ENCODE data around the gene CAMSAP2. TPM values are rescaled to one million over a fixed set of nuclear protein-coding genes. Genes with fewer than 3 reads are reported as not detected.

The CAMSAP2 gene
- total RNA-seq, 4 donors from 2014 or later = 26.5 to 47.4 (median 33.3) TPM

DNA sequence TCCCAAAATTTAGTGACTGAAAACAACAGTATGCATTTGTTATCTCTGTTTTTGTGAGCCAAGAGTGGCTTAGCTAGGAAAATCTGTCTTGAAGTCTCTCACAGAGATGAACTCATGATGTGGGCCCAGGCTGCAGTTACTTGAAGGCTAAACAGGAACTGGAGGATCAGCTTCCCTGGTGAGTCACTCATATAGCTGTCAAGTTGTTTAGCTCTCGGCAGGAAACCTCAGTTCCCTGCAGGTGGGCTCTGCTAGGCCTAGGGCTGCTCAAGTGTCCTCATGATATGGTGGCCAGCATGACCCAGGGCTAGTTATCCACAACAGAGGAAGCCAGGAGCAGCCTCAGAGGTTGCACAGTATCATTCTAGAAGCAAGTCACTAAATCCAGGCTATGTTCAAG, 38.8 kb upstream of the CAMSAP2 start:
- H3K9me3 ChIP-seq = no peaks in the 10 kb centered on the region
- H3K4me1 ChIP-seq = no peaks in the 10 kb centered on the region
- H3K27ac ChIP-seq = no peak overlapping the region
- TF ChIP-seq, protein P1, sequence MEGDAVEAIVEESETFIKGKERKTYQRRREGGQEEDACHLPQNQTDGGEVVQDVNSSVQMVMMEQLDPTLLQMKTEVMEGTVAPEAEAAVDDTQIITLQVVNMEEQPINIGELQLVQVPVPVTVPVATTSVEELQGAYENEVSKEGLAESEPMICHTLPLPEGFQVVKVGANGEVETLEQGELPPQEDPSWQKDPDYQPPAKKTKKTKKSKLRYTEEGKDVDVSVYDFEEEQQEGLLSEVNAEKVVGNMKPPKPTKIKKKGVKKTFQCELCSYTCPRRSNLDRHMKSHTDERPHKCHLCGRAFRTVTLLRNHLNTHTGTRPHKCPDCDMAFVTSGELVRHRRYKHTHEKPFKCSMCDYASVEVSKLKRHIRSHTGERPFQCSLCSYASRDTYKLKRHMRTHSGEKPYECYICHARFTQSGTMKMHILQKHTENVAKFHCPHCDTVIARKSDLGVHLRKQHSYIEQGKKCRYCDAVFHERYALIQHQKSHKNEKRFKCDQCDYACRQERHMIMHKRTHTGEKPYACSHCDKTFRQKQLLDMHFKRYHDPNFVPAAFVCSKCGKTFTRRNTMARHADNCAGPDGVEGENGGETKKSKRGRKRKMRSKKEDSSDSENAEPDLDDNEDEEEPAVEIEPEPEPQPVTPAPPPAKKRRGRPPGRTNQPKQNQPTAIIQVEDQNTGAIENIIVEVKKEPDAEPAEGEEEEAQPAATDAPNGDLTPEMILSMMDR (IDR thresholded peaks at IDR 0.05) = no peak
- no peak for TF ChIP-seq POLR2AphosphoS5 (IDR thresholded peaks at IDR 0.05)
- TF ChIP-seq EP300 (IDR thresholded peaks at IDR 0.05) = no peak
- TF ChIP-seq POLR2A (IDR thresholded peaks at IDR 0.05) = no peak
- H3K36me3 ChIP-seq = no peaks in the 10 kb centered on the region
- no peaks in the 10 kb centered on the region for H3K27me3 ChIP-seq
- no peak overlapping the region for H3K4me3 ChIP-seq
- DNase-seq (ENCODE audit: low spot score in 2 of 2) = no peak
- WGBS = 57% methylated on average over 1 of the region's 1 CpG

DNA sequence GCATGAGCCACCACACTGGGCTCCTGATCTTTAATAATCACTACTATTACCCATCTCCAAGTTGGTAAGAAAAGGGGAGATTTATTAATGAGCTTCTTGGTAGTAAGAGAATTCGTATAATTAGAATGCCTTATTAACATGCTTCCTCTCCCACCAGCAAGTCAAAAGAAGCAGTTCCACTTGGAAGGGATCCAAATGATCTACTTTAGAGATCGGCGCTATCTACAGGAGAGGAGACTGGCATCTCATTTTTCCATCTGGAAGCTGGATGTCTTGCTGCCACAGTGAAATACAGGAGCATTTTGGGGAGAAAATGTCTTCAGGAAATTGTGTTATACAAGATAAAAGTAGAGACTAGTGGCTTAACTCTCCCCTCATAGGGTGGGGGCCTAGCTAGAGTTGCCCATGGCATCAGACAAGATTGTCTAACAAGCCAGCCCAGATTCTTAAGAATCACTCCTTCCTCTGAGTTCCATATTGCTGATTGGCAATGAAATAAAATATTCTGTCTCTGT, 33.6 kb upstream of the CAMSAP2 start:
- H3K4me1 ChIP-seq = no peaks in the 10 kb centered on the region
- no peak overlapping the region for H3K27ac ChIP-seq
- no peak for DNase-seq (ENCODE audit: low spot score in 2 of 2)
- H3K36me3 ChIP-seq = no peaks in the 10 kb centered on the region
- 54% methylated on average over 3 of the region's 3 CpGs for WGBS
- H3K27me3 ChIP-seq = no peaks in the 10 kb centered on the region
- H3K4me3 ChIP-seq = no peak overlapping the region
- no peaks in the 10 kb centered on the region for H3K9me3 ChIP-seq
- TF ChIP-seq, protein P1 (IDR thresholded peaks at IDR 0.05) = no peak
- TF ChIP-seq EP300 (IDR thresholded peaks at IDR 0.05) = no peak
- no peak for TF ChIP-seq POLR2A (IDR thresholded peaks at IDR 0.05)
- TF ChIP-seq POLR2AphosphoS5 (IDR thresholded peaks at IDR 0.05) = no peak

DNA sequence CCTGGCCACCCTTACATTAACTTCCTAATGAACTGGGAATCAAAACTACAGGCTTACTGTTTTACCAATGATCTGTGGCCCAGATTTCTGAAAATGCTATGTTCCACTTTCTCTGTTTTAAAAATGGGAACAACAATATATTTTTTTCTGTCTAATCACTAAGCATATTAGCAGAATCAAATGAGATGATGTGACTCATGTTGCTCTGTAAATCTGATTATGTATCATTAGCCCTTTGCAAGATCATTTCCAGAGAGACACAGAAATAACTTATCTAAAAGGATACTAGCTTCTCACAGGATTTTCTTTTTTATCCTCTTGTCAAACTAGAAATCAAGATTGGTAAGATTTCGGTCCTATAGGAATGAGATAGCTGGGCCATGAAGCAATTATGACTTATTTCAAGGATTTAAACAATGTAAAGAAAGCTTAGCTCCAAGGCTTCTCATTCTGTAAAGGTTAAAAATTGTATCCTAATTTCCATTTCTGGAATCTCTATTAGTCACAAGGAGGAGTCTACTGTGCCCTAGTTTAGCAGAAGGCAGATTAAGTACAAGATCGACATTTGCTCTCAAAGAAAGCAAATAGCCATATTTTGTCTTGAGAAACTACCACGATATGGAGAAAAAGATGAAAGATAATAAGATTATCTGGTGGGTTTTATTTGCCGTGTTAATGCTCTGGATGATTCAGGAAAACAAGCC, 32.4 kb upstream of the CAMSAP2 start:
- H3K27ac ChIP-seq = no peak overlapping the region
- DNase-seq (ENCODE audit: low spot score in 2 of 2) = no peak
- TF ChIP-seq POLR2AphosphoS5 (IDR thresholded peaks at IDR 0.05) (no peak), EP300 (IDR thresholded peaks at IDR 0.05) (no peak), POLR2A (IDR thresholded peaks at IDR 0.05) (no peak)
- TF ChIP-seq, protein P1 (IDR thresholded peaks at IDR 0.05) = no peak
- no peaks in the 10 kb centered on the region for H3K36me3 ChIP-seq
- no peaks in the 10 kb centered on the region for H3K4me1 ChIP-seq
- WGBS = 48% methylated on average over 4 of the region's 4 CpGs
- H3K9me3 ChIP-seq = no peaks in the 10 kb centered on the region
- no peak overlapping the region for H3K4me3 ChIP-seq
- H3K27me3 ChIP-seq = no peaks in the 10 kb centered on the region

DNA sequence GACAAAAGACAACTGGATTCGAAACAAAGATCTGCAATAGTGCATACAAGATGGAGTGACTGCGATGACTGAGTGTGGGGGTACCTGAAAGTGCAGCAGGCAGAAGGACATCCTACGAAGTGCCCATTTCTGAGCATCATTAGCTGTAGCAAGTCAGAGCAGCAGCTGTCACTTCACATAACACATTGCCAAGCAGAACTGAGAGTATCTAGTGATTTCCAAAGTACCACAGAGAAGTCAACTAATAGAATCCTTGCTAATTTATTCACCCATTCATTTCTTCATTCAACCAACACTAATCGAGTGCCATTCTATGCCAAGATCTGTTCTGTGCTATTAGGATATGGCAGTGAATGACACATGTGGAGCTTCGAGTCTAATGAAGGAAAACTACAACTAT, 31.6 kb upstream of the CAMSAP2 start:
- H3K9me3 ChIP-seq = no peaks in the 10 kb centered on the region
- no peak overlapping the region for H3K4me3 ChIP-seq
- no peaks in the 10 kb centered on the region for H3K27me3 ChIP-seq
- H3K4me1 ChIP-seq = no peaks in the 10 kb centered on the region
- WGBS = 96% methylated on average over 5 of the region's 5 CpGs
- TF ChIP-seq, protein P1 (IDR thresholded peaks at IDR 0.05) = no peak
- TF ChIP-seq POLR2AphosphoS5 (IDR thresholded peaks at IDR 0.05) (no peak), EP300 (IDR thresholded peaks at IDR 0.05) (no peak), POLR2A (IDR thresholded peaks at IDR 0.05) (no peak)
- H3K27ac ChIP-seq = no peak overlapping the region
- no peak for DNase-seq (ENCODE audit: low spot score in 2 of 2)
- H3K36me3 ChIP-seq = no peaks in the 10 kb centered on the region

DNA sequence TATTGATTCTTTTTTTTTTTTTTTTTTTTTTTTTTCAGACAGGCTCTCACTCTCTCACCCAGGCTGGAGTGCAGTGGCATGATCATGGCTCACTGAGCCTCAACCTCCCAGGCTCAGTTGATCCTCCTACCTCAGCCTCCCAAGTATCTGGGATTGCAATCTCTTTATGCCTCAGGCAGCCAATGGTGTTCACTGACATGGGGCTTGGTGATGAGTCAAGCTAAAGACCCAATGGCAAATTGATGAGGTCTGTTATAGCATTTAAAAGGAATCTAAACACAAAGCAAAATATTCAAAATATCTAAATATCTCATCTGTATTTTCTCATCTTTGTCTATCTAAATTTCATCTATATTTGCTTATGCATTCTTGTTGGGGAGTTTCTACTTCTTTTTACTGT, 30.5 kb upstream of the CAMSAP2 start:
- Histone ChIP-seq H3K4me3 (no peak overlapping the region), H3K9me3 (no peaks in the 10 kb centered on the region), H3K36me3 (no peaks in the 10 kb centered on the region), H3K4me1 (no peaks in the 10 kb centered on the region), H3K27ac (no peak overlapping the region), H3K27me3 (no peaks in the 10 kb centered on the region)
- TF ChIP-seq POLR2AphosphoS5 (IDR thresholded peaks at IDR 0.05) (no peak), EP300 (IDR thresholded peaks at IDR 0.05) (no peak), POLR2A (IDR thresholded peaks at IDR 0.05) (no peak)
- TF ChIP-seq, protein P1 (IDR thresholded peaks at IDR 0.05) = no peak
- DNase-seq (ENCODE audit: low spot score in 2 of 2) = no peak
